ENCODE results near the gene FIGLA.

The FIGLA gene, protein sequence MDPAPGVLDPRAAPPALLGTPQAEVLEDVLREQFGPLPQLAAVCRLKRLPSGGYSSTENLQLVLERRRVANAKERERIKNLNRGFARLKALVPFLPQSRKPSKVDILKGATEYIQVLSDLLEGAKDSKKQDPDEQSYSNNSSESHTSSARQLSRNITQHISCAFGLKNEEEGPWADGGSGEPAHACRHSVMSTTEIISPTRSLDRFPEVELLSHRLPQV

DNA sequence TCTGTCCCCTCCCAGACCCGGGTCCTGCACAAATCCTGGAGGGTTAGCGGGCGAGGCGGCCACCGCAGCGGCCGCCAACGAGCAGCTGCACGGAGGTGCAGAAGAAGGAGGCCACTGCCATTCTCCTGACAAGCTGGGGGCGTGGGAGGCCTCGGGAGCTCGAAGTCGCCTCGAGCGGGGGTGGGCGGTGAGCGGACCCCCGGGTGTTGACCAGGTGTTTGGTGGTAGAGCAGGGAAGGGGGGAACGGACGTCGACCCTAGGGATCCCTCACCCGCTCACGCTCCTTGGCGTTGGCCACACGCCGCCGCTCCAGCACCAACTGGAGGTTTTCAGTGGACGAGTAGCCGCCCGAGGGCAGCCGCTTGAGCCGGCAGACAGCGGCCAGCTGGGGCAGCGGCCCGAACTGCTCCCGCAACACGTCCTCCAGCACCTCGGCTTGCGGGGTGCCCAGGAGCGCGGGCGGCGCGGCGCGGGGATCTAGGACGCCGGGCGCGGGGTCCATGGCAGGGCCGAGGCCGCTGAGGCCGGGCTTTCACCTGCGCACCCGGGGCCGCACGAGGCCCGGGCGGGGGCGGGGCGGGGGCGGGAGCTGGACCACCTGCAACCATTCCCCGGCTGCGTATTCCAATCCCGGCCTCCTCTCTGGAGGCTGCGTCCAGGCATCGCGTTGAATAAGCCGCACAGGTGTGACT, at the start of gene FIGLA:
Gene FIGLA (minus strand): TSS at position 508 of the 693 bp plus-strand sequence. CDS start 5 bp downstream, at position 503.
- DNase-seq (ENCODE audit: low spot score): peak; percentile 36

DNA sequence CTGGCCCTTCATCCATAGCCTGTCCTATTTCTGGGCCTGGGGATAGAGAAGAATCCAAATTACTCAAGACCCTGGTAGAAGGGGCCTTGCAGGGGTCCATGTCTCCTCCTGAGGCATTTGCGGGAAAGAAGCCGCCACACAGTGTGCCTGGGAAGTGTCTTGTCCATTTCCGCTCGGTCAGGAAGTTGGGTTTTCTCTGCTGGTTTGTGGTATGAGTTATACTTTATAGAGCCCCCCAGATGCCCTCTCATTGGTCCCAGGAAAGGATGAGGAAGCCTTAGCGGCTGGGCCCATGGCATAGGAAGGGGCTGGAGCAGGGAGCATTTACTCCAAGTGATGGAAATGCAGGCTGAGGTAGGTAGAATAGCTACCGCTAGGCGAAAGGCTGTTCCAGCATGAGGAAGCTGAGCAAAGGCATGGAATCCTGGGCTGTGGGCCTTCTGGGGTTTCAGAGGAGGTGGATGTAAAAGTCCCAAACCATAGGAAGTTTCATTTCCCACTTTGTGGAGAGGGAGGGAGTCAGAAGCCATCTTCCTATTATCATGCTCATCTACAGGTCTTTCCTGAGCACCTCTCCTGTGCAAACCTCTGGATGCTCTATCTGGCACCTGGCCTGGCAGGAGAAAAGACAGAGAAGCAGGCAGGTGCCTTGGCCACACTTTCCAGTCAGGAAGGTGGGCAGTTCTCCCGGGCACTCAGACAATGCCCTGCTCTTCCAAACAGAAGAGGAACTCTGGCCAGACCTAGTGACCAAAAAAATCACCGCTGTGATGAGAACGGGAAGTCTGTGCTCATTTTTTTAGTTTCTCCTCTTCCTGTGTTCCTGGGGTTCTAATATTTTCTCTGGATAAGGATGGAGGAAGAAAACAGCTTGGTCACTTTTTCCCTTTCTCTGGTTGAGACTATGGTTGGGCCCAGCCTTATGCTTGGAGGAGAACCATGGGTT, 47.8 kb upstream of the FIGLA start:
- DNase-seq (ENCODE audit: low spot score): no peak

DNA sequence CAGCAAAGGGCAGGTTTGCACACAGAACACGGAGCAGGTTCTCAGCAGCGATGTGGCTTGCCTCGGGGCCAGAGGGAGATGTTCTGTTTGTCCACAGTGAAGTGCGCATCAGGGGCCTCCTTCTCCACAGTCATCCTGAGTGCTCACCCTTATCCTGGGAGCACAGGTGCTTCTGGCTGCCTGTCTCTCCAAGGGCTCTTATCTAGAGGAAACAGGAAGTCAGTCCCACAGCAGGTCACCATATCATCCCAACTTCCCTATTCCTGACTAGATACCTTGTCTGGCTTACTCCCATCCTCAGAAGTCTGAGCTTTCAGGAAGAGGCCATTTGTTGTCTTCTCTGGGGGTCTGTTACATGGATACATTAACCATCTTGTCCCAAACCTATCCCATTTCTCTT, 45.2 kb upstream of the FIGLA start, which contains the start of gene CD207:
Gene CD207 (minus strand): TSS at position 174 of the 400 bp plus-strand sequence. CDS start 40 bp downstream, at position 134.
- no peak for DNase-seq (ENCODE audit: low spot score)

GRCh38 chr2:70834881-70835280, 44.4 kb upstream of the FIGLA start:
- no peak for DNase-seq (ENCODE audit: low spot score)

DNA sequence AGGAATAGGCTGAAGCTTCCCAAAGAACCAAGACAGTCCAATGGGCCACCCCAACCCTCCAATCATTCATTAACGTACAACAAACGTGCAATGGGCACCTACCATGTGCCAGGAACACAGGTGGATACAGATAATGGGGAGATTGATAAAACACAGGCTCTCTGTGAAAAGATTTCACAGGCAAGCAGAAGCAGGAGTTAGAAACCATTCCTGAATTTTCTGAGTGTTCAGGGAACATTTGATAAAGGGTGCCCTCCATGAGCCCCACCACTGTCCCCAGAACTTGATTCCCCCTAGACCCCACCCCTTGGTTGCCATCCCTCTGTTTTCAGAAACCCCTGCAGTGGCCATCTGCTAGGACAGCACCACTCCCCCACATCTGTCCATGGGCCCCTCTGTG, 43.7 kb upstream of the FIGLA start:
- no peak for DNase-seq (ENCODE audit: low spot score)

GRCh38 chr2:70833246-70833645, 42.8 kb upstream of the FIGLA start:
- no peak for DNase-seq (ENCODE audit: low spot score)

GRCh38 chr2:70832386-70832785, 41.9 kb upstream of the FIGLA start:
- no peak for DNase-seq (ENCODE audit: low spot score)

DNA sequence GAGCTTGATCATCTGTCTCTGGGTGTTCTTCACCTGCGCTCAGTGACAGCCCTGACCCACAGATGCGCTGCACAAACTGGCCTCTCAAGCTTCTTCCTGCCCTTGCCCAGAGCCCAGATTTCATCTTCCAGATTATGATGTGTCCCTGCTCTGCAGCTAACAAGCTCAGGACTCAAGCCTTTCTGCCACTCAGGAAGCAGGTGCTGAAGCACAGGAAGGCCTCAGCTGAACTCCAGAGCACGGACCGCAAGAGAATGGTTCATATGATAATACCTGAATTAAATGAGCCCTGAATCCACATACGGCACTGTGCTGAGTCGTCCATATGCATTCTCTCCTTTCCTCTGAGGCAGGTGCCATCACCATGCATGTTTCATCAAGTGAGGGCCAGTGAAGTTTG, 41.4 kb upstream of the FIGLA start:
- no peak for DNase-seq (ENCODE audit: low spot score)

GRCh38 chr2:70830366-70830765, 39.9 kb upstream of the FIGLA start:
- peak; percentile 35 for DNase-seq (ENCODE audit: low spot score)

DNA sequence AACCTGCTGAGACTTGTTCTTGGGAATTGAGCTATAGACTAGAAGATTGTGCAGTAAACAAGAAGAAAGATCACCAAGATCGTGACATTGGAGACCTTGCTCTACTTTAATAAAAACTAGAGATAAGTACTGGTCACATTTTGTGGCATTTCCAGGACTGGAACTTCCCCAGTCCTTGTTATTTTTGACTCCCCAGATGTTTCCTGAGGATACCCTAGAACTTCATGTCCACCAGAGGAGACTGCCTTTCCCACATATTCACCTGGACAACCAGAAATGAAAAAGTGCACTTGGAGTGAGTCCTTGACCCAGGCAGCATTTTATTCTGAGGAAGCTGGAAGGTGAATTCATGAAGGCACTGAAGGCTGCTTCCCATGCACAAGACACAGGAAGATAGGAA, 39.5 kb upstream of the FIGLA start:
- no peak for DNase-seq (ENCODE audit: low spot score)

GRCh38 chr2:70828914-70829824, 38.7 kb upstream of the FIGLA start:
- DNase-seq (ENCODE audit: low spot score): peak; percentile 59

- no peak for DNase-seq (ENCODE audit: low spot score)
These were observed 37.7 kb upstream of the FIGLA start for GRCh38 chr2:70828115-70828514.

DNA sequence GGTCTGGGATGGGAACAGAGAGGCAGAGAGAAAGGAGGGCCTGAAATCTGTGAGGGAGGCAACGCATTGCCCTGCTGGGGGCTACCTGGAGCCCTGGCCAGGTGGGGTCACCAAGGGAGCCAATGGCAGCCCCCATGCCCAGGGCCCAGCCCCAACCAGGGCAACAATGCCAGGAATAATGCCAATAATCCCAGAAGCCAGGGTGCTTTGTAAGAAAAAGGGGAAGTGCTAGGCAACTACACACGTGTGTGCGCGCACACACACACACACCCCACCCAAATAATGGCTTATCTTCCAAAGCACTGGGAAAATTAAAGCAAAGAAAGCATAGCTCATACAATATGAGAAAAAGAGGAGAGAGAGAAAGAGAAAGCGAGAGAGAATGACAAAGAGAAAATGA, 36.9 kb upstream of the FIGLA start:
- DNase-seq (ENCODE audit: low spot score): no peak

GRCh38 chr2:70826696-70827350, 36.4 kb upstream of the FIGLA start:
- no peak for DNase-seq (ENCODE audit: low spot score)

DNA sequence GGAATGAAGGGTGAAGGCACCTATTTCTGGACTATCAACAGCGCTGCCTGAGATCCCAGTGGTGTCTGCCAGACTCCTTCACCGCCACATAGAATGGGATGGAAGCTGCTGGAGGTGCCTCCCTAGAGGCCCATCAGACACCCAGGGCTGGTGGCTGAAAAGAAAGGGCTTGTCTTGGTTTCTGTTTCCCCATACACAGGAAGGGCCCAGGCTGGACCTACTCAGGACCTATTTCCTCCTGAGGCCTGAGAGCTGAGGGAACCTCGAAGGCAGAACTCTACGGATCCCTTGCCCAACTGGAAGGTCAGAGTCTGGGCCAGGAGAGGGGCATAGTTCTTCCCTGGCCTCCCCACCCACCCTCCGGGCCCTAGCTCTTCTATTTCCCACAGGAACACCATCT, 32.8 kb upstream of the FIGLA start:
- DNase-seq (ENCODE audit: low spot score): no peak

GRCh38 chr2:70822843-70823242, 32.4 kb upstream of the FIGLA start:
- DNase-seq (ENCODE audit: low spot score): no peak

GRCh38 chr2:70820499-70820898, 30.1 kb upstream of the FIGLA start, which contains the start of gene CLEC4F:
CLEC4F (minus strand) TSS chr2:70820599; CDS start chr2:70820523, 76 bp downstream.
- DNase-seq (ENCODE audit: low spot score): no peak

- DNase-seq (ENCODE audit: low spot score): no peak
These were observed 27.0 kb upstream of the FIGLA start for GRCh38 chr2:70817284-70817954.

DNA sequence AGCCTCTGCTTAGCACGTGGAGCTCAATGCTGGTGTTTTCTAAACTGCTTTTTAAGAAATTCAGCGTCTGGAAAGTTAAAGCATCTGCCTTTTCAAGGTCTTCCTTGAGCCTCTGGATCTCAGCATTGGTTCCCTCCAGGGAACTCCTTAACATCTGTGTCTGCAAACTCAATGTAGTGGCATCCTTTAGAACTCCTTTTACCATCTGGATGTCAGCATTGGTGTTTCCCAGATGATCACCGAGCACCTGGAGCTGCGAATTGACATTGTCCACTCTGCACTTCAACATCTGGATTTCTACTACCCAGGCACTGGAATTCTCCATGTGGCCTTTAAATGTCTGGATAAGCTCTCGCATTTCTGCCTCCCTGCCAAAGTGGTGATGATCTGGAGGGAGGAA, 26.3 kb upstream of the FIGLA start:
- DNase-seq (ENCODE audit: low spot score): no peak
